Germinal center (tissue), 1 donor: Measurements from ENCODE around the gene PANX2.
"Not testable (repeated sequence)": the region's sequence is repeated elsewhere in the genome, so short reads cannot be mapped to it uniquely, and the experiment has no call there.

Experiments
- DNase-seq: peaks from one replicate; pipeline ENCODE4 v3.0.0; 2012; ENCODE audit warnings: mixed read lengths, low spot score

The PANX2 gene

GRCh38 chr22:50170453-50171318 lies at the start of gene PANX2:
Gene PANX2 (plus strand): TSS chr22:50170731. CDS start chr22:50170731, 0 bp downstream.
- no peak for DNase-seq

GRCh38 chr22:50121202-50121740 lies 49.3 kb upstream of the PANX2 start:
- no peak for DNase-seq

DNA sequence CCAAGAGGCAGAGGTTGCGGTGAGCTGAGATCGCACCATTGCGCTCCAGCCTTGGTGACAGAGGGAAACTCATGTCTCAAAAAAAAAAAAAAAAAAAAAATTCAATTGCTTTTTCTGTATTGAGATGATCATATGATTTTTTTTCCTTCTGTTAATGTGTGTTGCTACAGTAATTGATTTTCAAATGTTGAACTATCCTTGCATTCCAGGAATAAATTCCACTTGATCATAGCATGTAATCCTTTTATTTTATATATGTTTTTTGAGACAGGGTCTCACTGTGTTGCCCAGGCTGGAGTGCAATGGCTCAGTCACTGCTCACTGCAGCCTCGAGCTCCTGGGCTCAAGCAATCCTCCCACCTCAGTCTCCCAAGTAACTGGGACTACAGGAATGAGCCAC lies 47.4 kb upstream of the PANX2 start:
- DNase-seq, result no peak

GRCh38 chr22:50125029-50125428 lies 45.5 kb upstream of the PANX2 start:
- DNase-seq, result no peak

DNA sequence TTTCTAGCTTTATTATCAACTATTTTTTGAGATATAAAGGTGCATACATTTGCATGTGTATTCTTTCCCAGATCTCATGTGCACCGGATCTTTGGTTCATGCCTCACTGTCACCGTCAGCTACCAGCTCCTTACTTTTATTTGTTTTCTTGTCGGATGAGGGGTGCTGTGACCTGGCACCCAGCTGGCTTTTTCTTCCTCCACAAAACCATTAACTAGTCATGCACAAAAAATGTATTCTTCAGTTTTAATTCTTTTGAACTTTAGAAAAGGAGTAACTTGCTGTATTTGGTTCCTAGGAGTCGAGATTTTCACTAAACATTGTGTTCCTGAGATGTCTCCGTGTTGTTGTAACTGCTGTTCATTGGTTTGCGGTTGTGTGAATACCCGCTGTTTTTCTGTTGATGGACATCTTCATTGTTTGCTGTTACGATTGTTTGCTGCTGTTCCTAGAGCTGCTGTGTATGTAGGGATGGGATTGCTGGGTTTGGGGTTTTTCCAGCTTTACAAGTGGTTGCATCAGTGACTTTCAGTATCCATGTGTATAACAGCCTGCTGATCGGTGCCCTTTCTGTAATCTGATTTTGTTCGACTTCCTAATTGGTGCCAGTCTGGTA lies 41.3 kb upstream of the PANX2 start:
- DNase-seq, result no peak

DNA sequence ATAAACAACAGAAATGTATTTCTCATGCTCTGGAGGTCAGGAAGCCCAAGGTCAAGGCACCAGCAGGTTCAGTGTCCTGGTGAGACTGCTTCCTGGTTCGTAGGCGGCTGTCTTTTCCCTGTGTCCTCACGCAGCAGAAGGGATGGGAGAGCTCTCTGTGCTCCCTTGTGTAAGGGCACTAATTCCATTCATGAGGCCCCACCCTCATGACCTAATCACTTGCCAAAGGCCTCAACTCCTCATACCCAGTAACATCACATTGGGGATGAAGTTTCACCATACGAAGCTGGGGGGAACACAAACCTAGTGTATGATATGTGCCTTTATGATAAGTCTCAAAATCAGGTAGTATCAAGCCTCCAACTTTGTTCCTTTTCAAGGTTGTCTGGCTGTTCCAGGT lies 38.6 kb upstream of the PANX2 start:
- no peak for DNase-seq

- DNase-seq, result no peak
Measured at GRCh38 chr22:50134481-50134880, 36.0 kb upstream of the PANX2 start.

GRCh38 chr22:50136581-50137015 lies 33.9 kb upstream of the PANX2 start:
- no peak for DNase-seq

DNA sequence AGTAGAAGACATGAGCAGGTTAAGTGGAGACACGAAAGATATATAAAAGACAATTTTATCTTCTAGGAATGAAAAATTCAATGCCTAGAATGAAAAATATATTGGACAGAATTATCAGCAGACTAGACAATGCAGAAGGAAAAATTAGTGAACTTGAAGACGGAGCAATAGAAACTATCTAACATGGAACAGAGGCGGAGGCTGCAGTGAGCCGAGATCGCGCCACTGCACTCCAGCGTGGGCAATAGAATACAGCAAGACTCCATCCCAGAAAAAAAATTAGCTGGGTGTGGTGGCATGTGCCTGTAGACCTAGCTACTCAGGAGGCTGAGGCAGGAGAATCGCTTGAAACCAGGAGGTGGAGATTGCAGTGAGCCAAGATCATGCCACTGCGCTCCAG lies 33.3 kb upstream of the PANX2 start:
- DNase-seq, result not testable (repeated sequence)

DNA sequence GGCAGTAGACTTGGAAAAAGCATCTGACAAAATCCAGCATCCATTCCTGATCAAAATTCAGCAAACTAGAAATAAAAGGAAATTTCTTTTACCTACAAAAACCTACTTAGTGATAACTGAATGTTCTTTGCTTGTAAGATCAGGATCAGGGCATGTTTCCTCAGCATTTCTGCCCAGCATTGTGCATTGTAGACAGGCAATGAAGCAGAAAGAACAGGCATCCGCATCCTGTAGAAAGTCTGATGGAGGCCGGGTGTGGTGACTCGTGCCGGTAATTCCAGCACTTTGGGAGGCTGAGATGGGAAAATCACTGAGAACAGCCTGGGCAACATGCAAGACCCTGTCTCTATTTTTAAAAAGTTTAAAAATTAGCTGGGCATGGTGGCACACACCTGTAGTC lies 32.5 kb upstream of the PANX2 start:
- DNase-seq, result no peak

DNA sequence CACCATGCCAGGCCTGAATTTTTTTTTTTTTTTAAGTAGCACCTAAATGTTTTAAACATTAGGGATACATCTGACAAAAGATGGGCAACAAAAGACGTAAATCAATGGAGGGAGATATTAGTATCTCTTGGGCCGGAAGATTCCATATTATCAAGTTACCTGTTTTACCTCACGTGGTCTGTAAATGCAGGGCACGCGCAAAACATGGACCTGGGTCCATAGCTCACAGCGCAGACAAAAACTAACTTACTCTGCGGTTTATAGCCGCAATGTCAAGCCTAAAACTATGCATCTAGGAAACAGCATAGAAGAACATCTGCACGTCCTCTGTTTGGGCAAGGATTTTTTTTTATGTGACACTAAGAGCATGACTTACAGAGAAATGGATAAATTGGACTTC lies 31.5 kb upstream of the PANX2 start:
- no peak for DNase-seq

DNA sequence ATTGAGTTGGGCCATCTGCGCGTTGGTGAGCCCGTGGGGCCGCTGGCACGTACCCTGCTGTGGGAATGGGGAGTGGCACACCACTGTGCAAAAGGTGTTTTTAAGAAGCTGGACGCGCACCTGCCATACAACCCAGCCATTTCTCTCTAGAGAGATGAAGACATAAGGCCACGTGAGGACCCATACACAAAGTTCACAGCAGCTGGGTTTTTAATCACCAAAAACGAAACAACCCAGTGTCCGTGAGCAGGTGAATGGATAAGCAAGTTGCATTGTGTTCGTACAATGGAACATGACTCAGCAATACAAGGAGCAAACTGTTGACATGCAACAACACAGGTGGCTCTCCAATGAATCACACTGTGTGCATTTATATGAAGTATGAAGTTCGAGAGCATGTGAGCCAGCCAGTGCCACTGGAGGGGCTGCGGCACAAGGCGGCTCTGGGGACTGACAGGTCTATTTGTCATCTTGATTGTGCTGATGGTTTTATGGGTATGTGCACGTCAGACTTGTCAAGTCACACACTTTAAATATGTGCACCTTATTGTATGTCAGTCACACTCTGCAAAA lies 30.6 kb upstream of the PANX2 start:
- DNase-seq, result no peak

DNA sequence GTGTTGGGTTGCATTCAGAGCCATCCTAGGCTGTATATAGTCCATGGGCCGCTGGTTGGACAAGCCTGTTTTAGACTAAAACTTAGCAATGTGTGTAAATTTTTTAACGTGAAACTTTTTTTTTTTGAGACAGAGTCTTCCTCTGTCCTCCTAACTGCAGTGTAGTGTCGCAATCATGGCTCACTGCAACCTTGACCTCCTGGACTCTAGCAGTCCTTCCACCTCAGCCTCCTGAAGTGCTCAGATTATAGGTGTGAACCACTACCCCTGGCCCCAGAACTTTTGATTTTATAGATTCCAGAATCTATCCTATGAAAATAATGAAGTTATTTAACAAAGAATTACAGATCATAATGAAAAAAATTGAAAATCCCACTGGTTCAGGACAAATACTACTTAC lies 29.9 kb upstream of the PANX2 start:
- DNase-seq, result no peak

DNA sequence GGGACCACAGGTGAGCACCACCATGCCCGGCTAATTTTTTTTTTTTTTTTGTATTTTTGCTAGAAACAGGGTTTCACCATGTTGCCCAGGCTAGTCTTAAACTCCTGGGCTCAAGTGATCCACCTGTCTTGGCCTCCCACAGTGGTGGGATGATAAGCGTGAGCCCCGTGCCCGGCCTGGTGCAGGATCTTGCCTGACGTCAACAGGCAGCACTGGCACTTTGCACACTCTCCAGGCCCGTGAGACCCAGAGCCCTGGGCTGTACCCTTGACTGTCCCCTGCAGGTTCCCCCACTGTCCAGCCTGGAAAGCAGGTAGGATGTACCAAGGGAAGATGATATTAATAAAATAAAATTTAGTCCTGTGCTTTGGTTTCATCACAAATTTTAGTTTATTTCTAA lies 29.1 kb upstream of the PANX2 start:
- no peak for DNase-seq

- DNase-seq, result no peak
Measured at GRCh38 chr22:50141891-50142363, 28.6 kb upstream of the PANX2 start.

- no peak for DNase-seq
Measured at GRCh38 chr22:50143096-50143495, 27.4 kb upstream of the PANX2 start.

DNA sequence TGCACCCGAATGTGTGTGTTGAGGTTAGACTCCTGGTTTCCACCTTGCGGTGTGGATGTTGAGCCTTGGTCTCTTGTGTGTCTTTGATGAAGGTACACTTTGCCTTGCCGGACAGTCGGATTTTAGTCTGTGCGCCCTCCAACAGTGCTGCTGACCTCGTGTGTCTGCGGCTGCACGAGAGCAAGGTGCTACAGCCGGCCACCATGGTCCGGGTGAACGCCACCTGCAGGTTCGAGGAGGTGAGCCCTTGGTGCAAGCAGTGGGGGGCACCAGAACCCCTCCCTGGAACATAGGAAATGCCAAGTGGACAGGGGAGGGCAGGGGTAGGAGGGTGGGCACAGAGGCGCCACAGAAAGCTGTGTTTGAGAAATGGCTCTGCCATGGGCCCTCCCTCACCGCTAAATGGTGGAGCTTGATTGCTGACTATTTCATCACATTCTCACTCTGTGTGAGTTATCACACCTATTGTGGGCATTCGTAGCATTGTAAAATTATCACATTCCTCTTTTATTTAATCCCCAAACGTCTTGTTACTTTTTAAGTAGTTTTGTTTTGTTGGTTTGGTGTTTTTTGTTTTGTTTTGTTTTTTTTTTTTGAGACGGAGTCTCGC lies 26.4 kb upstream of the PANX2 start:
- no peak for DNase-seq

DNA sequence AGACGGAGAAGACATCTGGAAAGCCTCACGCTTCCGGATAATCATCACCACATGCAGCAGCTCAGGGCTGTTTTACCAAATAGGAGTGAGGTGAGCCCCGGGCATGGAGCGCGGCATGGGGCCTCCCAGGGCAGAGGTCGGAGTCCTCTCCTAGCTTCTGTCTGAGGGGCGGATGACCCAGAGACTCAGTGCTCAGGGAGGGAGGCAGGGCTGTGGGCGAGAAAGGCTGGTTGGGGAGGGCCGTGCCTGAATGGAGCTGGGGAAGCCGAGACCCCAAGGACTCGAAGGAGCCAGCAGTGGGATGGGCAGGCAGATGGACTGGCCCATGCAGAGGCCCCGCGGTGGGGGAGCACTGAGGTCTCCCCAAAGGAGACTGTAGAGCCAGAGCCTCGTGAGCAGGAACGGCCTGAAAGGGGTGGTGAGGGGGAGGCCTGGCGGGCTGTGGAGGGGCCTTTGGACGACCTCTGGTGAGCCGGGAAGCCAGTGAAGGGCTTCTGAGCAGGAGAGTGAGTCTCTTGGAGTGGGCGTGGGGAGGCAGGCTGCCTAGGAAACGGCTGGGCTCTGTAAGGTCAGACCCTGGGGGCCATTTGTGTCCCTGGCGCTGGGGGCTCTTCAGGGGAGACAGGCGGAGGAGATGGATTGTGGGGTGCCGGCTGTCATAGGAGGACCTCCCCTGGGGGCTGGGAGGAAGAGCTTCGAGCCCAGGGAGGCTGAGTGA lies 24.7 kb upstream of the PANX2 start:
- no peak for DNase-seq

- DNase-seq, result no peak
Measured at GRCh38 chr22:50146439-50147238, 23.9 kb upstream of the PANX2 start.

- not testable (repeated sequence) for DNase-seq
Measured at GRCh38 chr22:50147258-50148165, 23.0 kb upstream of the PANX2 start.
